GM19025 (cell line): ENCODE results near the gene FGD5.

Experiments used
- ATAC-seq: cut with Tn5 transposase; IDR thresholded peaks from one replicate; pipeline ENCODE4 v1.9.1; 2021; ENCODE audit warnings: mild to moderate bottlenecking, low read depth, moderate library complexity; ENCODE audit not compliant: unreplicated experiment

Gene FGD5

GRCh38 chr3:14818804-14819500 is at the start of gene FGD5:
Gene FGD5, plus strand, starts transcription at chr3:14818962. Its CDS starts 110 bp downstream, at chr3:14819072.
- ATAC-seq, result no peak

GRCh38 chr3:14769544-14770325 is 49.0 kb upstream of the FGD5 start:
- no peak for ATAC-seq

GRCh38 chr3:14770591-14770990 is 48.2 kb upstream of the FGD5 start:
- no peak for ATAC-seq

GRCh38 chr3:14771593-14772497 is 46.9 kb upstream of the FGD5 start:
- ATAC-seq, result no peak

GRCh38 chr3:14772533-14773138 is 46.1 kb upstream of the FGD5 start:
- no peak for ATAC-seq

GRCh38 chr3:14773281-14773680 is 45.5 kb upstream of the FGD5 start:
- ATAC-seq, result no peak

- ATAC-seq, result no peak
These were observed 45.1 kb upstream of the FGD5 start for GRCh38 chr3:14773691-14774128.

- ATAC-seq, result no peak
These were observed 44.3 kb upstream of the FGD5 start for GRCh38 chr3:14774431-14774830.

GRCh38 chr3:14775011-14775410 is 43.8 kb upstream of the FGD5 start:
- ATAC-seq, result no peak

GRCh38 chr3:14775563-14775962 is 43.2 kb upstream of the FGD5 start:
- ATAC-seq, result no peak

GRCh38 chr3:14779069-14779685 is 39.6 kb upstream of the FGD5 start:
- ATAC-seq, result no peak

- ATAC-seq, result peak; percentile 70
These were observed 37.7 kb upstream of the FGD5 start for GRCh38 chr3:14780927-14781507.

GRCh38 chr3:14783480-14784086 is 35.2 kb upstream of the FGD5 start:
- no peak for ATAC-seq

- no peak for ATAC-seq
These were observed 34.6 kb upstream of the FGD5 start for GRCh38 chr3:14784087-14784681.

- ATAC-seq, result no peak
These were observed 33.3 kb upstream of the FGD5 start for GRCh38 chr3:14785207-14786155.

- no peak for ATAC-seq
These were observed 32.4 kb upstream of the FGD5 start for GRCh38 chr3:14786369-14786768.

GRCh38 chr3:14787630-14788029 is 31.1 kb upstream of the FGD5 start:
- ATAC-seq, result no peak

GRCh38 chr3:14788644-14789043 is 30.1 kb upstream of the FGD5 start:
- no peak for ATAC-seq
